Measurements from ENCODE around the gene QSOX1.

Gene QSOX1

GRCh38 chr1:180251526-180252305 lies 97.0 kb downstream of the QSOX1 start:
- DNase-seq (ENCODE audit: low spot score): no peak

DNA sequence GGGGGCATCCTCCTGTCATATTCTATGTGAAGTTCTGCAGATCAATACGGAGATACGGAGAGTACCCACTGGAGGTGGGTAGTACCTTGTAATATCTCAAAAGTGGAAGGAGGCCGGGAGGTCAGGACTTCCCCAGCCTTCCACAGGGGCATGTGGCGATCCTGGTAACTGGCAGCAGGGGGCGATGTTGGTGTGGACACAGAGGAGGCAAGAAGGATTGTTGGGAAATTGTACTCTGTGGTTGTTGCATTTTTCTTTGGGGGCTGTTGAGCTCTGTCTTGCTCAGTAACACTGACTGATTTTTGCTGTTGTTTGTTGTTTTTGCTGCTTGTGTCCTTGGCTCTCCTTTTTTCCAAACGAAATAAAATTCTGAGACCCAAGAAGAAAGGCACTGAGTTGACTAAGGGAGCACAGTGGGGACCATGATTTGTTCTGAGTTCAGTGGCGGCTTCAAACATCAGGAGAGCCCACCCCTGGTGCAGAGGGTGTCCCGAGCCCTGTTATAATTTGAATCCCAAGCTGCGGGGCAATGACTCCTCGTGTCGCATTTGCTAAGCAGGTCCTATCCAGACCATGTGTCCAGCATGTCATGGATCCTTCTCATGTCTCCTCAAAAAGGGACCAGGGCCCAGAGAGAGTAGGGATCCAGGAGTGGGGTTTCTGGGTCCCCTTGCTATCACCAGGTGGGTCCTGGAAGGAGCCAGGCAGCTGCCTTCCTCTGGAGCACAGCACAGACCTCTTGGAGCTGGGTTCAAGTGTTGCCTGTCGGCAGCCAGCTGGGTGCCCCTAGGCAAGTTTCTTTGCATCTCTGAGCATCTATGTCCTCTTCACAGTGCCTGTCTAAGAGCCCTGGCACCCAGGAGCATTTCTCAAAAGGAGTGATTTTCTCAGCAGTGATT lies 98.2 kb downstream of the QSOX1 start:
- peak; percentile 72 for DNase-seq (ENCODE audit: low spot score)

Data from hepatic stellate cell (primary cell).